GM12878 (cell line): ENCODE results near the gene DPYSL3. TPM values are rescaled to one million over a fixed set of nuclear protein-coding genes. Genes with fewer than 3 reads are reported as not detected.

Experiments used
- ATAC-seq: fragments of 200-7000 bp; cut with Tn5 transposase; 3 replicates; pipeline ENCODE4 v1.9.1; 2020; ENCODE audit warnings: mild to moderate bottlenecking, moderate library complexity
- BruUV-seq: library from RNA; stranded (reverse); fragments of 400-500 nt; replicated peaks from 2 replicates; lab custom pipeline; 2021; lab: Mats Ljungman, UMichigan
- CTCF ChIA-PET: fragments of 300-600 bp; sonication (Branson Sonifier 250); formaldehyde crosslinking; extraction: SDS; loops from one replicate; lab custom pipeline; 2021; ENCODE audit warnings: inconsistent platforms; lab: Yijun Ruan, JAX
- POLR2A ChIA-PET: fragments of 350-600 bp; formaldehyde crosslinking; extraction: SDS; loops from one replicate; lab custom pipeline; 2021; ENCODE audit warnings: inconsistent platforms; lab: Charles Lee
- RAD21 ChIA-PET: fragments of 300-600 bp; sonication (Branson Sonifier 250); formaldehyde crosslinking; loops from one replicate; lab custom pipeline; 2023; ENCODE audit warnings: antibody characterized with exemption; ENCODE audit not compliant: unreplicated experiment; lab: Charles Lee
- SMC1A ChIA-PET: fragments of 300-600 bp; sonication (Branson Sonifier 250); formaldehyde crosslinking; loops from one replicate; lab custom pipeline; 2023; ENCODE audit not compliant: unreplicated experiment, uncharacterized antibody; lab: Charles Lee
- DNase-seq: peaks from one replicate; pipeline ENCODE4 v3.0.0-alpha.2; 2011; ENCODE audit warnings: low read depth, low spot score
- FAIRE-seq: peaks from 3 replicates; lab custom pipeline; 2011; peaks lifted over from hg19 to GRCh38; lab: Jason Lieb, UNC
- H2AFZ ChIP-seq: 2 replicates; pipeline ENCODE4 v1.6.0; 2011; ENCODE audit warnings: low read depth, low read length, control low read depth; ENCODE audit not compliant: control insufficient read depth
- H3K27ac ChIP-seq: 2 replicates; pipeline ENCODE4 v1.5.1; 2011; ENCODE audit warnings: control low read depth; ENCODE audit not compliant: control insufficient read depth, insufficient read depth
- H3K27me3 ChIP-seq, 2 experiments: replicated peaks in 1 of 2; 2 replicates each; pipeline versions ENCODE4 v1.6.0 to v1.6.1; 2011; ENCODE audit warnings: low read length in 1 of 2; ENCODE audit not compliant: control insufficient read depth in 2 of 2, insufficient read depth in 2 of 2
- H3K36me3 ChIP-seq, 2 experiments: 2 replicates each; pipeline ENCODE4 v1.5.1; 2011; ENCODE audit warnings: low read length in 1 of 2; ENCODE audit not compliant: control insufficient read depth in 2 of 2, insufficient read depth in 2 of 2
- H3K4me1 ChIP-seq: 2 replicates; pipeline ENCODE4 v1.6.1; 2011; ENCODE audit warnings: mild to moderate bottlenecking, low read length, moderate library complexity, mixed read lengths; ENCODE audit not compliant: control insufficient read depth, insufficient read depth
- H3K4me2 ChIP-seq: 2 replicates; pipeline ENCODE4 v1.6.0; 2011; ENCODE audit warnings: control low read depth; ENCODE audit not compliant: control insufficient read depth, insufficient read depth
- H3K4me3 ChIP-seq: fragments of 200-600 bp; sonication (generic); 2 replicates; pipeline ENCODE4 v1.5.1; 2016
- H3K79me2 ChIP-seq: 2 replicates; pipeline ENCODE4 v1.6.0; 2011; ENCODE audit warnings: low read length; ENCODE audit not compliant: control insufficient read depth, insufficient read depth
- H3K9ac ChIP-seq: 2 replicates; pipeline ENCODE4 v1.8.0; 2011; ENCODE audit warnings: low read length, control low read depth, mixed read lengths; ENCODE audit not compliant: control insufficient read depth, insufficient read depth
- H3K9me3 ChIP-seq: replicated peaks from 3 replicates; pipeline ENCODE4 v1.5.1; 2011; ENCODE audit warnings: mild to moderate bottlenecking, low read length; ENCODE audit not compliant: control insufficient read depth, insufficient read depth
- H4K20me1 ChIP-seq: 2 replicates; pipeline ENCODE4 v1.6.0; 2011; ENCODE audit not compliant: control insufficient read depth, insufficient read depth
- BACH1 ChIP-seq: fragments of 450-650 bp; IDR thresholded peaks from 2 replicates; pipeline ENCODE4 v1.6.1; 2017; ENCODE audit warnings: mild to moderate bottlenecking, borderline replicate concordance
- BCL3 ChIP-seq: IDR thresholded peaks from 2 replicates; pipeline ENCODE4 v1.6.1; 2011; ENCODE audit warnings: borderline replicate concordance, low read depth, mild to moderate bottlenecking, moderate library complexity, low read length; ENCODE audit not compliant: insufficient read depth, poor library complexity, severe bottlenecking
- BRCA1 ChIP-seq: IDR thresholded peaks from 2 replicates; pipeline ENCODE4 v1.6.1; 2011; ENCODE audit warnings: low read depth, low read length, improper control_type of control experiment
- ESRRA ChIP-seq: IDR thresholded peaks from 2 replicates; pipeline ENCODE4 v1.6.1; 2012; ENCODE audit warnings: mild to moderate bottlenecking, low read length, improper control_type of control experiment
- FOS ChIP-seq: IDR thresholded peaks from 3 replicates; pipeline ENCODE4 v1.6.1; 2011; ENCODE audit warnings: borderline replicate concordance; ENCODE audit not compliant: insufficient read length; ENCODE audit errors: extremely low read depth
- GABPA ChIP-seq: IDR thresholded peaks from 2 replicates; pipeline ENCODE4 v1.6.1; 2014; ENCODE audit warnings: antibody characterized with exemption, low read depth, mild to moderate bottlenecking, inconsistent platforms
- HDAC2 ChIP-seq: fragments of 200-600 bp; sonication (generic); IDR thresholded peaks from 2 replicates; pipeline ENCODE4 v1.6.1; 2017
- NR2F1 ChIP-seq: fragments of 450-650 bp; conservative IDR thresholded peaks from 2 replicates; pipeline ENCODE4 v1.6.1; 2017; ENCODE audit warnings: mild to moderate bottlenecking
- YBX1 ChIP-seq: fragments of 450-650 bp; IDR thresholded peaks from 2 replicates; pipeline ENCODE4 v1.6.1; 2016; ENCODE audit warnings: antibody characterized with exemption
- ZNF687 ChIP-seq: fragments of 450-650 bp; IDR thresholded peaks from 2 replicates; pipeline ENCODE4 v1.6.1; 2017; ENCODE audit warnings: mild to moderate bottlenecking, moderate library complexity
- ZZZ3 ChIP-seq: IDR thresholded peaks from 2 replicates; pipeline ENCODE4 v1.6.1; 2011; ENCODE audit warnings: low read depth; ENCODE audit not compliant: control insufficient read depth, insufficient read length
- WGBS: methylation state at CpG from one replicate; pipeline ENCODE4 v1.1.6; 2016; ENCODE audit warnings: low lambda C conversion rate; ENCODE audit not compliant: insufficient replicate concordance, insufficient coverage; ENCODE audit errors: missing lambda C conversion rate; 5-methylcytosine and 5-hydroxymethylcytosine counted together
- in situ Hi-C: fragments of 300-500 bp; cut with MboI; formaldehyde crosslinking; loops from 9 replicates; pipeline ENCODE4 v1.14.3; 2018; ENCODE audit warnings: mixed read lengths
- intact Hi-C: fragments of 100-400 bp; cut with micrococcal nuclease; formaldehyde crosslinking; loops from one replicate; pipeline ENCODE4 v1.14.2; 2022; ENCODE audit not compliant: unreplicated experiment
- polyA plus RNA-seq, 11 experiments: library from polyadenylated mRNA; depleted of rRNA in 4 of 11; unstranded in 6 of 11; stranded (reverse) in 5 of 11; fragments of >200 nt; fragmentation: Nextera tagmentation in 4 of 11; fragmentation: Illumina TruSeq in 1 of 11; extraction: Ambion mirVana in 4 of 11; extraction: Trizol in 1 of 11; gene quantifications; 1 replicate in 1 of 11; 2 replicates in 10 of 11; pipeline versions ENCODE4 v1.2.1 to v1.2.3, GENCODE V29; 2011 to 2016; ENCODE audit warnings: inconsistent platforms in 2 of 11, missing spikeins in 2 of 11, low read depth in 1 of 11
- total RNA-seq, 4 experiments: library from RNA; depleted of rRNA in 3 of 4; stranded (reverse); fragments of >200 nt in 3 of 4; fragmentation: Illumina TruSeq in 1 of 4; extraction: Trizol in 1 of 4; gene quantifications; 2 replicates each; pipeline versions ENCODE4 v1.2.1 to v1.2.3, GENCODE V29; 2013 to 2021
- TF ChIP-seq, protein P1 (sequence below): fragments of 450-650 bp; IDR thresholded peaks from 2 replicates; pipeline ENCODE4 v1.6.1; 2014; ENCODE audit warnings: mild to moderate bottlenecking

The DPYSL3 gene
- total and polyA plus RNA-seq, 10 of the 15 experiments (the other 5 are each of a cell fraction or from before 2014, with no cell fraction given) = 0.08 to 1.5 (median 0.45) TPM; not detected in 1

- H3K27ac ChIP-seq = no peak overlapping the region
- no peaks in the 10 kb centered on the region for H4K20me1 ChIP-seq
- ChIA-PET SMC1A (interaction anchor here (1.7 kb wide), 1 partner anchor 18 kb away, joined by 3 read pairs; no protein-coding TSS in a partner anchor), RAD21 (interaction anchor here (0.6 kb wide), 1 partner anchor 115 kb away, joined by 4 read pairs; no protein-coding TSS in a partner anchor), CTCF (no interaction called here), POLR2A (no interaction called here)
- ATAC-seq = no peak
- H3K9me3 ChIP-seq = no peaks in the 10 kb centered on the region
- no peak for DNase-seq
- FAIRE-seq = no peak
- no peak overlapping the region for H3K4me2 ChIP-seq
- no peak overlapping the region for H2AFZ ChIP-seq
- intact Hi-C loops = no loop called here
- H3K36me3 ChIP-seq = no peaks in the 10 kb centered on the region
- TF ChIP-seq ZNF687 = no peak
- H3K27me3 ChIP-seq = no peaks in the 10 kb centered on the region
- no peaks in the 10 kb centered on the region for H3K4me1 ChIP-seq
- in situ Hi-C loops = no loop called here
- no peak overlapping the region for H3K9ac ChIP-seq
- no TSS peak for BruUV-seq
- 0% methylated on average over 1 of the region's 1 CpG for WGBS
- no peaks in the 10 kb centered on the region for H3K79me2 ChIP-seq
- H3K4me3 ChIP-seq = no peak overlapping the region
Observed at GRCh38 chr5:147461915-147462314, 48.0 kb downstream of the DPYSL3 start.

DNA sequence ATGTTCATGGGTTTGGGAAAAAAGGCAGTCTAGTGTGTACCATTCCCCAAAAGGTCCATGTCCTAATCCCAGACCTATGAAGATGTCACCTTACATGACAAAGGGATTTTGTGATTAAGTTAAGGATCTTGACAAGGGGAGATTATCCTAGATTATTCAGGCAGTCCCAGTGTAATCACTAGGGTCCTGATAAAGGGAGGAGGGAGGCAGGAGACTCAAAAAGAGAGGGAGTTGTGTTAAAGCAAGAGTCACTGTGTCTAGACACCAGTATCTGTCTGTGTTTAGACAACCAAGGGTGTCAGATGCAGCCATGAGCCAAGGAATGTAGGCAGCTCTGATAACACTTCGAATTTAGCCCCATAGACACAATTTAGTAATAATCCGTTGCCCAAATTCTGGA lies 49.5 kb downstream of the DPYSL3 start:
- BruUV-seq = no TSS peak
- no peaks in the 10 kb centered on the region for H3K79me2 ChIP-seq
- ChIA-PET POLR2A (no interaction called here), CTCF (no interaction called here), SMC1A (interaction anchor here (1.2 to 1.5 kb wide), 2 partner anchors 12 to 118 kb away, joined by 4 read pairs; no protein-coding TSS in a partner anchor), RAD21 (no interaction called here)
- no peak for ATAC-seq
- H3K36me3 ChIP-seq = no peaks in the 10 kb centered on the region
- intact Hi-C loops (no loop called here), in situ Hi-C loops (no loop called here)
- WGBS = 4% methylated on average over 2 of the region's 2 CpGs
- FAIRE-seq = no peak
- H3K4me1 ChIP-seq = no peaks in the 10 kb centered on the region
- no peak overlapping the region for H3K4me2 ChIP-seq
- no peak overlapping the region for H2AFZ ChIP-seq
- H3K4me3 ChIP-seq = no peak overlapping the region
- H3K27me3 ChIP-seq = no peaks in the 10 kb centered on the region
- no peak overlapping the region for H3K27ac ChIP-seq
- no peak overlapping the region for H3K9ac ChIP-seq
- H3K9me3 ChIP-seq = no peaks in the 10 kb centered on the region
- DNase-seq = no peak
- no peaks in the 10 kb centered on the region for H4K20me1 ChIP-seq
- TF ChIP-seq GABPA (no peak), FOS (no peak), YBX1 (no peak), ZZZ3 (no peak), BACH1 (no peak), HDAC2 (no peak), ESRRA (no peak), NR2F1 (no peak), BRCA1 (no peak), BCL3 (no peak)
- TF ChIP-seq, protein P1, sequence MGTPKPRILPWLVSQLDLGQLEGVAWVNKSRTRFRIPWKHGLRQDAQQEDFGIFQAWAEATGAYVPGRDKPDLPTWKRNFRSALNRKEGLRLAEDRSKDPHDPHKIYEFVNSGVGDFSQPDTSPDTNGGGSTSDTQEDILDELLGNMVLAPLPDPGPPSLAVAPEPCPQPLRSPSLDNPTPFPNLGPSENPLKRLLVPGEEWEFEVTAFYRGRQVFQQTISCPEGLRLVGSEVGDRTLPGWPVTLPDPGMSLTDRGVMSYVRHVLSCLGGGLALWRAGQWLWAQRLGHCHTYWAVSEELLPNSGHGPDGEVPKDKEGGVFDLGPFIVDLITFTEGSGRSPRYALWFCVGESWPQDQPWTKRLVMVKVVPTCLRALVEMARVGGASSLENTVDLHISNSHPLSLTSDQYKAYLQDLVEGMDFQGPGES = no peak
